Measurements from ENCODE around the gene PDXDC1.

DNA sequence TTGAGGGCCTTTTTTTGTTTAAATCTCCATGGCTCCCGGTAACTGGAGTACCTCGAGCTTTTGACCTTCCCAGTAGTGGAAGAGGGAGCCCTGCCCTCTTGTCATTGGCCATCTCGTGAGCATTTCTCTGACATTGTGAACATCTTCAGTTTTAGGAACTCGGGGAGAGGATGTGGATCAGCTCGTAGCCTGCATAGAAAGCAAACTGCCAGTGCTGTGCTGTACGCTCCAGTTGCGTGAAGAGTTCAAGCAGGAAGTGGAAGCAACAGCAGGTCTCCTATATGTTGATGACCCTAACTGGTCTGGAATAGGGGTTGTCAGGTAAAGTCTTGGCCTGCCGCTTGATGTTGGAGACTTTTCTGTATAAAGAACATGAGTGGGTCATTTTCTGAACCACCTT, 56.8 kb downstream of the PDXDC1 start:
- TF ChIP-seq CTCF (IDR thresholded peaks at IDR 0.05) (no peak), ZFX (IDR thresholded peaks at IDR 0.05; ENCODE audit: borderline replicate concordance) (no peak)
